Spleen (tissue), 11 donors: ENCODE measurements around the gene SACM1L. TPM values are rescaled to one million over a fixed set of nuclear protein-coding genes. Genes with fewer than 3 reads are reported as not detected.

Source experiments
- DNase-seq: peaks from one replicate; pipeline ENCODE4 v3.0.0-alpha.2; 2020
- H3K27ac ChIP-seq, 8 donors: fragments of 200-600 bp; sonication (generic) in 7 of 8; 1 replicate in 4 of 8; 2 replicates in 4 of 8; pipeline versions ENCODE4 v1.5.0 to v1.8.0; 2016 to 2021; ENCODE audit warnings: inconsistent platforms in 4 of 8, mild to moderate bottlenecking in 4 of 8, moderate library complexity in 1 of 8
- H3K27me3 ChIP-seq, 7 donors: fragments of 200-600 bp; sonication (generic) in 6 of 7; replicated peaks in 1 of 7; 1 replicate in 4 of 7; 2 replicates in 3 of 7; pipeline versions ENCODE4 v1.5.0 to v1.8.0; 2016 to 2021; ENCODE audit warnings: inconsistent platforms in 3 of 7, mild to moderate bottlenecking in 1 of 7
- H3K36me3 ChIP-seq, 6 donors: fragments of 200-600 bp; sonication (generic) in 5 of 6; 1 replicate in 4 of 6; 2 replicates in 2 of 6; pipeline versions ENCODE4 v1.5.0 to v1.8.0; 2016 to 2021; ENCODE audit warnings: inconsistent platforms in 2 of 6
- H3K4me1 ChIP-seq, 6 donors: fragments of 200-600 bp; sonication (generic) in 5 of 6; 1 replicate in 3 of 6; 2 replicates in 3 of 6; pipeline versions ENCODE4 v1.5.0 to v1.8.0; 2016 to 2021; ENCODE audit warnings: inconsistent platforms in 3 of 6
- H3K4me3 ChIP-seq, 8 donors: fragments of 200-600 bp; sonication (generic) in 7 of 8; 1 replicate in 4 of 8; 2 replicates in 4 of 8; pipeline versions ENCODE4 v1.5.0 to v1.8.0; 2016 to 2021; ENCODE audit warnings: inconsistent platforms in 4 of 8, mild to moderate bottlenecking in 4 of 8, moderate library complexity in 2 of 8
- H3K9me3 ChIP-seq, 8 donors: fragments of 200-600 bp; sonication (generic) in 7 of 8; 1 replicate in 4 of 8; 2 replicates in 4 of 8; pipeline versions ENCODE4 v1.5.0 to v1.8.0; 2016 to 2021; ENCODE audit warnings: inconsistent platforms in 4 of 8
- POLR2A ChIP-seq, 3 donors: fragments of 450-650 bp; IDR thresholded peaks; one replicate each; pipeline ENCODE4 v1.5.1; 2017; ENCODE audit warnings: antibody characterized with exemption in 3 of 3, mild to moderate bottlenecking in 1 of 3
- POLR2AphosphoS5 ChIP-seq, 3 donors: sonication (generic); formaldehyde crosslinking; IDR thresholded peaks; one replicate each; pipeline ENCODE4 v1.5.1; 2017; ENCODE audit warnings: antibody characterized with exemption in 3 of 3
- WGBS, 5 donors: extraction: QIAGEN DNeasy Blood & Tissue Kit in 3 of 5; methylation state at CpG; one replicate each; pipeline versions ENCODE4 v1.1.5 to v1.1.7; 2013 to 2018; 5-methylcytosine and 5-hydroxymethylcytosine counted together
- intact Hi-C: fragments of 100-400 bp; cut with DNase I; formaldehyde crosslinking; loops from one replicate; pipeline ENCODE4 v1.15.0; 2023; ENCODE audit warnings: low total_unique reads
- polyA plus RNA-seq, 3 donors: library from polyadenylated mRNA; stranded (reverse); fragments of 200-250 nt; gene quantifications; one replicate each; pipeline ENCODE4 v1.2.1, GENCODE V29; 2013
- total RNA-seq, 7 donors: library from RNA; depleted of rRNA in 3 of 7; stranded (reverse); fragments of >200 nt in 3 of 7; fragmentation: NEBNext Ultra II Directional in 4 of 7; extraction: Animal tissue kit (Norgen Biotek cat#: 25700) in 4 of 7; gene quantifications; one replicate each; pipeline versions ENCODE4 v1.1.0 to v1.2.1, GENCODE V29; 2016 to 2021
- TF ChIP-seq, protein P1 (sequence below), 11 experiments: fragments of 200-600 bp in 7 of 11; fragments of 450-650 bp in 4 of 11; sonication (generic) in 4 of 11; IDR thresholded peaks in 8 of 11; conservative IDR thresholded peaks in 3 of 11; 1 replicate in 7 of 11; 2 replicates in 4 of 11; pipeline versions ENCODE4 v1.4.0 to v1.8.0; 2016 to 2021; ENCODE audit warnings: antibody characterized with exemption in 11 of 11, inconsistent platforms in 4 of 11, mild to moderate bottlenecking in 1 of 11
- donor health status: healthy with polysubstance abuse.
- donor health status: DM: no; HTN: no; CAD: no; lungs with moderate emphysema.
- donor health status: DM: no; HTN: no; CAD: no.
- donor health status: Bipolar disorder and iron deficiency.
- donor health status: healthy.
- donor health status: DM: no; HTN: no; CAD: no.
- donor health status: DM: yes; HTN: yes; CAD: no.

Gene SACM1L
- total and polyA plus RNA-seq, 10 donors = 21.0 to 93.7 (median 57.2) TPM

DNA sequence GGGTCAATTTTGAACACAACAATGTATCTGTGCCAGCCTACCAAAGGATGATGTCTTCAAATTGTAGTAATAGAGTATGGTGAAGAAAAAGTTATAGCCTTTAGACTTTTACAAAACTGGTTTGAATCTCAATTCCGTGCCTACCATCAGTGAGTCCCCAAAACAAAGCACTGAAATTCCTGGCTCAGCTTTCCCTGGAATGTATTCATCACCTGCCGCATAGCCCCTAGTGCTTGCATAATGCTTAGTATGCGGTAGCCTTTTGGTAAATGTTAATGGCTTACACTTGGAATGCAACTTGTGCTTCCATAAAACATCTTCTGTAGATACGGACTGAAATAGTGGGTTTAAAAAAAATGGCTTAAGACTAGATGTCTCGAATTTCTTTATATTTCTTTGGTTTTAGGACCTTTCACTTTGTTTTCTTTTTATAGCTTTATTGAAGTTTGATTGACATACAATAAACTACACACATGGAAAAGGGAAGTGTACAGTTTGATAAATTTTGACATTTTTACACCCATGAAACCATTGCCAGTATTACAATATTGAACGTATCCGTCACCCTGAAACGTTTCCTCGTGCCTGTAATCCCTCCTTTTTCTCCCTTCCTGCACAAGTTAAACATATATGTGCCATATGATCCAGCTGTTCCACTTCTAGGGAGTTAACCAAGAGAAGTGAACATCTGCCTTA, 12.1 kb downstream of the SACM1L start:
- H3K4me1 ChIP-seq = peaks cover 0 to 67% (median 20%) of the 10 kb centered on the region in 6 donors
- no peaks in the 10 kb centered on the region for H3K9me3 ChIP-seq
- 62 to 72% (median 66%) methylated on average over 9 of the region's 9 CpGs for WGBS, 5 donors
- no peaks in the 10 kb centered on the region for H3K27me3 ChIP-seq
- H3K27ac ChIP-seq = peak overlapping the region in 1 of 8 donors; percentile 1
- intact Hi-C loops = no loop called here
- H3K4me3 ChIP-seq = no peak overlapping the region
- H3K36me3 ChIP-seq = peaks cover 0 to 55% (median 26%) of the 10 kb centered on the region in 6 donors
- no peak for DNase-seq
- TF ChIP-seq POLR2A (IDR thresholded peaks at IDR 0.05) (no peak), POLR2AphosphoS5 (IDR thresholded peaks at IDR 0.05) (no peak)
- TF ChIP-seq, protein P1, sequence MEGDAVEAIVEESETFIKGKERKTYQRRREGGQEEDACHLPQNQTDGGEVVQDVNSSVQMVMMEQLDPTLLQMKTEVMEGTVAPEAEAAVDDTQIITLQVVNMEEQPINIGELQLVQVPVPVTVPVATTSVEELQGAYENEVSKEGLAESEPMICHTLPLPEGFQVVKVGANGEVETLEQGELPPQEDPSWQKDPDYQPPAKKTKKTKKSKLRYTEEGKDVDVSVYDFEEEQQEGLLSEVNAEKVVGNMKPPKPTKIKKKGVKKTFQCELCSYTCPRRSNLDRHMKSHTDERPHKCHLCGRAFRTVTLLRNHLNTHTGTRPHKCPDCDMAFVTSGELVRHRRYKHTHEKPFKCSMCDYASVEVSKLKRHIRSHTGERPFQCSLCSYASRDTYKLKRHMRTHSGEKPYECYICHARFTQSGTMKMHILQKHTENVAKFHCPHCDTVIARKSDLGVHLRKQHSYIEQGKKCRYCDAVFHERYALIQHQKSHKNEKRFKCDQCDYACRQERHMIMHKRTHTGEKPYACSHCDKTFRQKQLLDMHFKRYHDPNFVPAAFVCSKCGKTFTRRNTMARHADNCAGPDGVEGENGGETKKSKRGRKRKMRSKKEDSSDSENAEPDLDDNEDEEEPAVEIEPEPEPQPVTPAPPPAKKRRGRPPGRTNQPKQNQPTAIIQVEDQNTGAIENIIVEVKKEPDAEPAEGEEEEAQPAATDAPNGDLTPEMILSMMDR (IDR thresholded peaks at IDR 0.05 in 8 of 11, conservative IDR thresholded peaks at IDR 0.05 in 3 of 11) = no peak

DNA sequence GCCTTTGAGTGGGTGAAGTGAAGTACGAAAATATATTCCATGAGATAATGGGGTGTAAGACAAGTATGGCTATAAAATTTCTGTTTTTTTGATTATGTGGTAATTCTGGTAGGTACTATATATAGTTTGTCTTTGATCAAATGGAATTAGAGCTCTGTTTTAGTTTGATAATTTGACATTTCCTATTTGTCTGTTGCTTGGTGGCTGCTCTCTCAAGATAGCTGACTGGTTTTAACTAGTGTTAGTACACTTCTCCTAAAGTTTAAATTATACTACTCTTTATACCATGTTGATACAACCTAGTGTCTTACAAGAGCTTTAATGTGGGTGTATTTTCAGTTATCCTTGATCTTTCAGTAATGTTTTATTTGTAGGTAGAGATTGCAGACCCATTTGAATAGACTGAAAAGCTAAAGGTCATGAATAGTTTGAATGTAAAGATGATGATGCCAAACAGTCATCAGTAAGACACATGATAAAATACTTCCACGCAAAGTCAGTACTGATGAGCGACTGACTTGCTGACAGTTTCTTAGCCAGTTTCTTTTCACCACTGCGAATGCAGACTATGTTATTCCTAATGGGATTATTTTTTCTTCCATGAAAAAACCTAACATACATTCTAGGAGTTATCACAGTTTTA, 15.2 kb downstream of the SACM1L start:
- no peak overlapping the region for H3K4me3 ChIP-seq
- DNase-seq = no peak
- TF ChIP-seq POLR2A (IDR thresholded peaks at IDR 0.05) (no peak), POLR2AphosphoS5 (IDR thresholded peaks at IDR 0.05) (no peak)
- TF ChIP-seq, protein P1 (IDR thresholded peaks at IDR 0.05 in 8 of 11, conservative IDR thresholded peaks at IDR 0.05 in 3 of 11) = no peak
- no peaks in the 10 kb centered on the region for H3K9me3 ChIP-seq
- H3K27me3 ChIP-seq = no peaks in the 10 kb centered on the region
- 88 to 96% (median 94%) methylated on average over 4 of the region's 4 CpGs for WGBS, 5 donors
- peaks cover 0 to 36% (median 15%) of the 10 kb centered on the region in 6 donors for H3K4me1 ChIP-seq
- peaks cover 0 to 72% (median 47%) of the 10 kb centered on the region in 6 donors for H3K36me3 ChIP-seq
- H3K27ac ChIP-seq = no peak overlapping the region
- intact Hi-C loops = no loop called here

GRCh38 chr3:45705839-45706808, 16.9 kb downstream of the SACM1L start:
- Histone ChIP-seq H3K36me3 (peaks cover 0 to 82% (median 59%) of the 10 kb centered on the region in 6 donors), H3K4me1 (peaks cover 0 to 19% (median 2%) of the 10 kb centered on the region in 6 donors), H3K9me3 (no peaks in the 10 kb centered on the region), H3K27me3 (no peaks in the 10 kb centered on the region), H3K27ac (no peak overlapping the region), H3K4me3 (no peak overlapping the region)
- DNase-seq = no peak
- 74 to 90% (median 85%) methylated on average over 2 of the region's 2 CpGs for WGBS, 5 donors
- intact Hi-C loops = no loop called here
- no peak for TF ChIP-seq POLR2A (IDR thresholded peaks at IDR 0.05)
- TF ChIP-seq POLR2AphosphoS5 (IDR thresholded peaks at IDR 0.05) = no peak

DNA sequence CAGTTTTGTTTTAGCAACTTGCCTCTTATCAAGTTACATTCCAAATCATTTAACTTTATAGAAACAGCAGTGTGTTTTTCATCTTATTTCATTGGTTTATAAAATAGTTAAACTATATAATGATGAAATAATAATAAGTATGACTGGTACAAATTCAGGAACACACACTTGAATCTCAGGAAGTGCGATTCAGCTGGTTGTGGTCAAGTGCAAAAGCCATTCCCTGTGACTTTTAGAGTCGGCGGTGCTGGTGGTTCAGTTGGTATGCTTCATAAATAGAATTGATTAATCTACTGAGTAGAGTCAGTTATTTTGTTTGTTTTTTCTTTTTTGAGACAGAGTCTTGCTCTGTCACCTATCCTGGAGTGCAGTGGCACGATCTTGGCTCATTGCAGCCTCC, 22.7 kb downstream of the SACM1L start:
- DNase-seq = no peak
- Histone ChIP-seq H3K36me3 (peaks cover 0 to 100% (median 67%) of the 10 kb centered on the region in 6 donors), H3K9me3 (no peaks in the 10 kb centered on the region), H3K4me1 (no peaks in the 10 kb centered on the region), H3K4me3 (no peak overlapping the region), H3K27me3 (no peaks in the 10 kb centered on the region), H3K27ac (no peak overlapping the region)
- 52 to 80% (median 61%) methylated on average over 4 of the region's 4 CpGs for WGBS, 5 donors
- TF ChIP-seq, protein P1 (IDR thresholded peaks at IDR 0.05 in 8 of 11, conservative IDR thresholded peaks at IDR 0.05 in 3 of 11) = no peak
- TF ChIP-seq POLR2A (IDR thresholded peaks at IDR 0.05) = no peak
- TF ChIP-seq POLR2AphosphoS5 (IDR thresholded peaks at IDR 0.05) = no peak
- intact Hi-C loops = no loop called here
